Muscle layer of duodenum (tissue), 2 donors: ENCODE measurements around the gene LZTS2.

Experiments used
- H3K27ac ChIP-seq: one replicate; pipeline ENCODE4 v1.7.0; 2013; ENCODE audit warnings: mild to moderate bottlenecking, low read length
- H3K27me3 ChIP-seq: one replicate; pipeline ENCODE4 v1.7.0; 2013; ENCODE audit warnings: low read depth, mild to moderate bottlenecking, control low read depth, low read length
- H3K36me3 ChIP-seq, 2 donors: one replicate each; pipeline ENCODE4 v1.7.0; 2013; ENCODE audit warnings: low read length in 2 of 2, control low read depth in 1 of 2, mild to moderate bottlenecking in 1 of 2; ENCODE audit not compliant: insufficient read depth in 2 of 2, control insufficient read depth in 1 of 2
- H3K4me1 ChIP-seq, 2 donors: one replicate each; pipeline ENCODE4 v1.7.0; 2013; ENCODE audit warnings: low read length in 2 of 2, mild to moderate bottlenecking in 2 of 2, control low read depth in 1 of 2, moderate library complexity in 1 of 2; ENCODE audit not compliant: insufficient read depth in 2 of 2, control insufficient read depth in 1 of 2
- H3K4me3 ChIP-seq, 2 donors: one replicate each; pipeline ENCODE4 v1.7.0; 2013; ENCODE audit warnings: low read length in 2 of 2, low read depth in 1 of 2, mild to moderate bottlenecking in 1 of 2
- H3K9me3 ChIP-seq, 2 donors: one replicate each; pipeline ENCODE4 v1.7.0; 2013; ENCODE audit warnings: low read length in 2 of 2, control low read depth in 1 of 2, mild to moderate bottlenecking in 1 of 2; ENCODE audit not compliant: control insufficient read depth in 1 of 2
- donor health status: healthy.

LZTS2 gene

DNA sequence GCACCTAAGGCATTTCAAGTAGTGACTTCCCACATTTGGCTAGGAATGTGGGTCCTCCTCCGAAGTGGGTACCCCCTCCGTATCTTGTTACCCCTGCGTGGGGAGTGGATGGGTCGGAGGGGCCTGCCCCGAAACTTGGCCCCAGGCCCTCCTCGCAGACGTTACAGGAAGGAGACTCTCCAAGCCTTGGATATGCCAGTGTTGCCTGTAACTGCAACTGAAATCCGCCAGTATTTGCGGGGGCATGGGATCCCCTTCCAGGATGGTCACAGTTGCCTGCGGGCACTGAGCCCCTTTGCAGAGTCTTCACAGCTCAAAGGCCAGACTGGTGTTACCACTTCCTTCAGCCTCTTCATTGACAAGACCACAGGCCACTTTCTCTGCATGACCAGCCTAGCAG lies 11.4 kb upstream of the LZTS2 start:
- Histone ChIP-seq H3K36me3 (peaks cover 24 to 29% of the 10 kb centered on the region in 2 donors), H3K27ac (no peak overlapping the region)

DNA sequence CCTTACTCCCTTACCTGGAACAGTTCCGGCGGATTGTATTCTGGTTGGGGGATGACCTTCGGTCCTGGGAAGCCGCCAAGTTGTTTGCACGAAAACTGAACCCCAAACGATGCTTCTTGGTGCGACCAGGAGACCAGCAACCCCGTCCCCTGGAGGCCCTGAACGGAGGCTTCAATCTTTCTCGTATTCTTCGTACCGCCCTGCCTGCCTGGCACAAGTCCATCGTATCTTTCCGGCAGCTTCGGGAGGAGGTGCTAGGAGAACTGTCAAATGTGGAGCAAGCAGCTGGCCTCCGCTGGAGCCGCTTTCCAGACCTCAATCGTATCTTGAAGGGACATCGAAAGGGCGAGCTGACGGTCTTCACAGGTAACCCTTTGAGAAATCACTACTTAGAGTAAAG lies 10.5 kb upstream of the LZTS2 start:
- Histone ChIP-seq H3K27ac (no peak overlapping the region), H3K27me3 (no peaks in the 10 kb centered on the region), H3K9me3 (no peaks in the 10 kb centered on the region), H3K4me3 (no peak overlapping the region), H3K4me1 (peaks cover 13 to 22% of the 10 kb centered on the region in 2 donors), H3K36me3 (peaks cover 31% of the 10 kb centered on the region in 2 donors)

More for the DNA sequence above, 11.4 kb upstream of the LZTS2 start:
- Histone ChIP-seq H3K4me1 (peaks cover 13 to 22% of the 10 kb centered on the region in 2 donors), H3K4me3 (peak overlapping the region; percentile 91 to 99), H3K27me3 (no peaks in the 10 kb centered on the region), H3K9me3 (no peaks in the 10 kb centered on the region)

- Histone ChIP-seq H3K4me1 (peaks cover 4 to 16% of the 10 kb centered on the region in 2 donors), H3K27me3 (no peaks in the 10 kb centered on the region), H3K4me3 (no peak overlapping the region), H3K9me3 (no peaks in the 10 kb centered on the region), H3K36me3 (peaks cover 26 to 36% of the 10 kb centered on the region in 2 donors), H3K27ac (no peak overlapping the region)
These were observed 5.5 kb upstream of the LZTS2 start for GRCh38 chr10:100993986-100994708.

GRCh38 chr10:100995181-100995580 lies 4.4 kb upstream of the LZTS2 start:
- Histone ChIP-seq H3K36me3 (peaks cover 21 to 36% of the 10 kb centered on the region in 2 donors), H3K27me3 (no peaks in the 10 kb centered on the region), H3K4me3 (no peak overlapping the region), H3K4me1 (peaks cover 4 to 17% of the 10 kb centered on the region in 2 donors), H3K27ac (no peak overlapping the region), H3K9me3 (no peaks in the 10 kb centered on the region)

DNA sequence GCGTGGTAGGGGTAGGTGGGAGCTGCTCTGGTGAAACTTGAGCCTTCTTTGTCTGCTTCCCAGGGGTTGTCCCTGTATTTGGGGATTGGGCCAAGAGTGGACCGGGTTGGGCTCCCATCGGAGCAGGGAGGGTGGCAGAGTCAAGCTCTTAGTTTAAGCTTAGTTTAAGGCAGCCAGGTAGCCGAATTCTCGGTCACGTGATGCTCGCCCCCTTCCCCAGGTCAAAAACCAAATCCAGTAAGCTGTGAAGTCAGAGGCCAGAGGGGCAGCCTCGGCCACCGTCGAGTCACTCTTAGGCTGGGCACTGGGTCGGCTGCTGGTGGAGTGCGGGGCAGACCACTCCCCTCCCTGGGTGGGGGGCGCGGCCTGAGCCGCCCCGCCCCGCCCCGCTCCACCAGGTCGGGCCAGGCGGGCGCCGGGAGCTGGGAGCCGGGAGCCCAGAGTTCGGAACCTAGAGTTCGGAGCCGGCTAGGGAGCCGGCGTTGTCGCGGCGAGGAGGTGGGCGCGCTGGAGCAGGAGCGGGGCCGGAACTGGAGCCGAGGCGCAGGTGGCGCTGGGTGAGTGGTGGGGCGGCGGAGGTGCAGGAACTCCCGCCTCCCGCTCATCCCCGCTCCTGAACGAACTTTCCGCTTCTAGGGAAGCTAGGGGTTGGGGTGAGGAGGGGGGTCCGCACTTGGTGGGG lies 2.8 kb upstream of the LZTS2 start:
- Histone ChIP-seq H3K27me3 (no peaks in the 10 kb centered on the region), H3K9me3 (no peaks in the 10 kb centered on the region), H3K4me1 (peaks cover 14 to 31% of the 10 kb centered on the region in 2 donors), H3K36me3 (peaks cover 9 to 26% of the 10 kb centered on the region in 2 donors), H3K27ac (peak overlapping the region; percentile 31), H3K4me3 (peak overlapping the region; percentile 59 to 82)

GRCh38 chr10:100997360-100998182 lies 2.0 kb upstream of the LZTS2 start:
- H3K36me3 ChIP-seq: peaks cover 12 to 26% of the 10 kb centered on the region in 2 donors
- H3K27me3 ChIP-seq: no peaks in the 10 kb centered on the region
- H3K4me1 ChIP-seq: peaks cover 18 to 39% of the 10 kb centered on the region in 2 donors
- H3K9me3 ChIP-seq: no peaks in the 10 kb centered on the region
- H3K27ac ChIP-seq: peak overlapping the region; percentile 97
- H3K4me3 ChIP-seq: peak overlapping the region; percentile 59 to 82

- Histone ChIP-seq H3K4me3 (peak overlapping the region; percentile 59 to 82), H3K9me3 (no peaks in the 10 kb centered on the region), H3K36me3 (peaks cover 8 to 26% of the 10 kb centered on the region in 2 donors), H3K4me1 (peaks cover 18 to 41% of the 10 kb centered on the region in 2 donors), H3K27me3 (no peaks in the 10 kb centered on the region), H3K27ac (peak overlapping the region; percentile 97)
These were observed 1.2 kb upstream of the LZTS2 start for GRCh38 chr10:100998183-100998990.

GRCh38 chr10:100998991-100999741 lies 442 bp upstream of the LZTS2 start:
- Histone ChIP-seq H3K9me3 (no peaks in the 10 kb centered on the region), H3K4me1 (peaks cover 18 to 48% of the 10 kb centered on the region in 2 donors), H3K27me3 (no peaks in the 10 kb centered on the region), H3K36me3 (peaks cover 3 to 29% of the 10 kb centered on the region in 2 donors), H3K4me3 (peak overlapping the region; percentile 59 to 82), H3K27ac (peak overlapping the region; percentile 97)

- peak overlapping the region; percentile 98 for H3K27ac ChIP-seq
- H3K4me3 ChIP-seq: peak overlapping the region; percentile 71 to 80
- peaks cover 3 to 35% of the 10 kb centered on the region in 2 donors for H3K36me3 ChIP-seq
- H3K4me1 ChIP-seq: peaks cover 18 to 50% of the 10 kb centered on the region in 2 donors
- no peaks in the 10 kb centered on the region for H3K9me3 ChIP-seq
- no peaks in the 10 kb centered on the region for H3K27me3 ChIP-seq
These were observed 713 bp downstream of the LZTS2 start for GRCh38 chr10:101000127-101000914.
